Activated B cell treated with CpG ODN at 0.5 μM for 24 hours (primary cell): ENCODE results near the gene CD34. TPM values are rescaled to one million over a fixed set of nuclear protein-coding genes. Genes with fewer than 3 reads are reported as not detected.

Experiments used
- ATAC-seq: fragments of 200-7000 bp; cut with Tn5 transposase; one replicate; pipeline ENCODE4 v1.10.0; 2021; ENCODE audit warnings: low read depth, mild to moderate bottlenecking, moderate library complexity
- CTCF ChIA-PET: fragments of 350-600 bp; sonication (Branson Sonifier 250); formaldehyde crosslinking; loops from one replicate; lab custom pipeline; 2021; ENCODE audit warnings: antibody characterized with exemption; lab: Charles Lee
- POLR2A ChIA-PET: fragments of 350-600 bp; sonication (Branson Sonifier 250); formaldehyde crosslinking; loops from one replicate; lab custom pipeline; 2021; ENCODE audit warnings: antibody characterized with exemption; lab: Charles Lee
- DNase-seq: peaks from one replicate; pipeline ENCODE4 v3.0.0; 2022
- H3K27ac Mint-ChIP-seq: one replicate; pipeline ENCODE4 v1.8.0; 2020; ENCODE audit warnings: mixed read lengths
- H3K27me3 Mint-ChIP-seq: one replicate; pipeline ENCODE4 v1.8.0; 2021; ENCODE audit warnings: mixed read lengths
- H3K36me3 Mint-ChIP-seq: one replicate; pipeline ENCODE4 v1.8.0; 2021; ENCODE audit warnings: low read depth, mixed read lengths
- H3K4me1 Mint-ChIP-seq: one replicate; pipeline ENCODE4 v1.8.0; 2021; ENCODE audit warnings: mixed read lengths
- H3K4me3 Mint-ChIP-seq: one replicate; pipeline ENCODE4 v1.8.0; 2020; ENCODE audit warnings: mild to moderate bottlenecking, mixed read lengths
- H3K9me3 Mint-ChIP-seq: one replicate; pipeline ENCODE4 v1.8.0; 2020; ENCODE audit warnings: mixed read lengths
- CTCF ChIP-seq: fragments of 200-600 bp; IDR thresholded peaks from one replicate; pipeline ENCODE4 v1.8.0; 2022; ENCODE audit warnings: antibody characterized with exemption, mild to moderate bottlenecking
- intact Hi-C: fragments of 100-400 bp; cut with micrococcal nuclease; formaldehyde crosslinking; loops from one replicate; pipeline ENCODE4 v1.15.1; 2024
- total RNA-seq: library from RNA; stranded (reverse); gene quantifications from 2 replicates; pipeline ENCODE4 v1.2.3, GENCODE V29; 2022

CD34 gene
- total RNA-seq, 1 donor from 2014 or later, result not detected

GRCh38 chr1:207923121-207923520 is 12.2 kb upstream of the CD34 start:
- no peak overlapping the region for H3K4me3 Mint-ChIP-seq
- no peaks in the 10 kb centered on the region for H3K36me3 Mint-ChIP-seq
- no peak overlapping the region for H3K27ac Mint-ChIP-seq
- intact Hi-C loops, result no loop called here
- no peaks in the 10 kb centered on the region for H3K9me3 Mint-ChIP-seq
- peaks cover 7% of the 10 kb centered on the region for H3K4me1 Mint-ChIP-seq
- peaks cover 29% of the 10 kb centered on the region for H3K27me3 Mint-ChIP-seq
- ChIA-PET CTCF (no interaction called here), POLR2A (no interaction called here)
- no peak for DNase-seq
- no peak for TF ChIP-seq CTCF
- ATAC-seq, result no peak

- Mint-ChIP-seq H3K27me3 (peaks cover 33% of the 10 kb centered on the region), H3K4me1 (peaks cover 7% of the 10 kb centered on the region), H3K36me3 (no peaks in the 10 kb centered on the region), H3K27ac (no peak overlapping the region), H3K9me3 (no peaks in the 10 kb centered on the region), H3K4me3 (no peak overlapping the region)
- no peak for TF ChIP-seq CTCF
- ChIA-PET POLR2A (no interaction called here), CTCF (no interaction called here)
- ATAC-seq (no peak), DNase-seq (no peak)
- intact Hi-C loops, result no loop called here
Measured at GRCh38 chr1:207922554-207922953, 11.6 kb upstream of the CD34 start.

- H3K9me3 Mint-ChIP-seq, result no peaks in the 10 kb centered on the region
- CTCF ChIA-PET, result no interaction called here
Measured at GRCh38 chr1:207921321-207921720, 10.4 kb upstream of the CD34 start.

GRCh38 chr1:207920444-207921021 is 9.6 kb upstream of the CD34 start:
- POLR2A ChIA-PET, result no interaction called here

More at GRCh38 chr1:207921321-207921720, 10.4 kb upstream of the CD34 start:
- Mint-ChIP-seq H3K27me3 (peaks cover 33% of the 10 kb centered on the region), H3K4me1 (peaks cover 7% of the 10 kb centered on the region), H3K36me3 (no peaks in the 10 kb centered on the region), H3K4me3 (no peak overlapping the region), H3K27ac (no peak overlapping the region)
- POLR2A ChIA-PET, result no interaction called here
- no peak for ATAC-seq
- no peak for TF ChIP-seq CTCF
- no peak for DNase-seq
- intact Hi-C loops, result no loop called here

More at GRCh38 chr1:207920444-207921021, 9.6 kb upstream of the CD34 start:
- no peak for ATAC-seq
- CTCF ChIA-PET, result interaction anchor here (0.8 kb wide), 1 partner anchor 35 kb away, joined by 3 read pairs; no protein-coding TSS in a partner anchor
- Mint-ChIP-seq H3K27ac (no peak overlapping the region), H3K4me3 (no peak overlapping the region), H3K27me3 (peaks cover 35% of the 10 kb centered on the region), H3K4me1 (peaks cover 7% of the 10 kb centered on the region), H3K36me3 (no peaks in the 10 kb centered on the region), H3K9me3 (no peaks in the 10 kb centered on the region)
- no peak for DNase-seq
- TF ChIP-seq CTCF, result no peak
- intact Hi-C loops, result no loop called here
